HepG2 (cell line): Measurements from ENCODE around the gene NAB1. TPM values are rescaled to one million over a fixed set of nuclear protein-coding genes. Genes with fewer than 3 reads are reported as not detected.

Source experiments
- ATAC-seq: fragments of 200-7000 bp; cut with Tn5 transposase; 3 replicates; pipeline ENCODE4 v1.9.1; 2020; ENCODE audit warnings: mild to moderate bottlenecking, moderate library complexity
- BruUV-seq: library from RNA; stranded (reverse); fragments of 400-500 nt; replicated peaks from 2 replicates; lab custom pipeline; 2021; lab: Mats Ljungman, UMichigan
- CTCF ChIA-PET: fragments of 300-600 bp; formaldehyde crosslinking; extraction: SDS; loops from one replicate; lab custom pipeline; 2021; ENCODE audit warnings: low total read pairs, inconsistent platforms, low intra/inter-chr PET ratio; lab: Yijun Ruan, JAX
- POLR2A ChIA-PET: fragments of 350-600 bp; sonication (Branson Sonifier 250); formaldehyde crosslinking; loops from one replicate; lab custom pipeline; 2020; ENCODE audit warnings: antibody characterized with exemption, inconsistent platforms; lab: Yijun Ruan, JAX
- DNase-seq: peaks from one replicate; pipeline ENCODE4 v3.0.0-alpha.2; 2015; ENCODE audit warnings: low spot score
- FAIRE-seq: peaks from 3 replicates; lab custom pipeline; 2011; peaks lifted over from hg19 to GRCh38; lab: Jason Lieb, UNC
- H2AFZ ChIP-seq: one replicate; pipeline ENCODE4 v1.6.1; 2011; ENCODE audit warnings: low read length, inconsistent platforms
- H3K27ac ChIP-seq: fragments of 300-600 bp; 3 replicates; pipeline ENCODE4 v1.8.0; 2011; ENCODE audit warnings: mixed run types, mild to moderate bottlenecking, mixed read lengths, low read length, inconsistent platforms; ENCODE audit not compliant: insufficient read depth; ENCODE audit errors: extremely low read length
- H3K27me3 ChIP-seq, 2 experiments: fragments of 200-600 bp in 1 of 2; 2 replicates in 1 of 2; 3 replicates in 1 of 2; pipeline versions ENCODE4 v1.6.0 to v1.8.0; 2011; ENCODE audit warnings: low read length in 2 of 2, mild to moderate bottlenecking in 2 of 2, moderate library complexity in 2 of 2, inconsistent platforms in 1 of 2; ENCODE audit not compliant: insufficient read depth in 2 of 2, control insufficient read depth in 1 of 2
- H3K36me3 ChIP-seq, 2 experiments: fragments of 200-600 bp in 1 of 2; replicated peaks in 1 of 2; 2 replicates in 1 of 2; 3 replicates in 1 of 2; pipeline versions ENCODE4 v1.5.1 to v1.8.0; 2011; ENCODE audit warnings: low read length in 2 of 2, inconsistent platforms in 1 of 2; ENCODE audit not compliant: insufficient read depth in 2 of 2, control insufficient read depth in 1 of 2
- H3K4me1 ChIP-seq: 2 replicates; pipeline ENCODE4 v1.5.1; 2012; ENCODE audit warnings: low read length, inconsistent platforms; ENCODE audit not compliant: insufficient read depth
- H3K4me2 ChIP-seq: 2 replicates; pipeline ENCODE4 v1.6.0; 2011; ENCODE audit warnings: low read depth, low read length, inconsistent platforms
- H3K4me3 ChIP-seq, 3 experiments: fragments of 200-600 bp in 1 of 3; sonication (generic), shearing (Covaris generic) in 1 of 3; replicated peaks in 1 of 3; 2 replicates each; pipeline ENCODE4 v1.5.1; 2011 to 2016; ENCODE audit warnings: low read length in 3 of 3, inconsistent platforms in 2 of 3, low read depth in 2 of 3, mild to moderate bottlenecking in 2 of 3, control low read depth in 1 of 3, mixed read lengths in 1 of 3; ENCODE audit not compliant: insufficient read depth in 1 of 3
- H3K79me2 ChIP-seq: one replicate; pipeline ENCODE4 v1.6.1; 2011; ENCODE audit warnings: low read length, inconsistent platforms; ENCODE audit not compliant: insufficient read depth
- H3K9ac ChIP-seq: 2 replicates; pipeline ENCODE4 v1.6.0; 2011; ENCODE audit warnings: mild to moderate bottlenecking, low read depth, low read length, inconsistent platforms; ENCODE audit not compliant: insufficient read depth
- H3K9me3 ChIP-seq: 2 replicates; pipeline ENCODE4 v1.5.1; 2012; ENCODE audit warnings: mild to moderate bottlenecking, low read length
- H4K20me1 ChIP-seq: 2 replicates; pipeline ENCODE4 v1.6.0; 2011; ENCODE audit warnings: inconsistent platforms, mild to moderate bottlenecking, low read length, moderate library complexity; ENCODE audit not compliant: insufficient read depth
- CEBPG ChIP-seq: IDR thresholded peaks from 2 replicates; pipeline ENCODE4 v1.6.1; 2016
- STAG1 ChIP-seq: sonication (generic); formaldehyde crosslinking; IDR thresholded peaks from 2 replicates; pipeline ENCODE4 v1.4.0; 2020; ENCODE audit warnings: missing genetic modification reagents
- ZNF367 ChIP-seq: sonication (generic); formaldehyde crosslinking; IDR thresholded peaks from 2 replicates; pipeline ENCODE4 v1.4.0; 2020; ENCODE audit warnings: missing genetic modification reagents, borderline replicate concordance
- ZNF550 ChIP-seq: sonication (generic); formaldehyde crosslinking; IDR thresholded peaks from 2 replicates; pipeline ENCODE4 v1.4.0; 2020; ENCODE audit warnings: mild to moderate bottlenecking, missing genetic modification reagents, borderline replicate concordance
- WGBS: methylation state at CpG from one replicate; pipeline ENCODE4 v1.1.6; 2017; ENCODE audit warnings: low lambda C conversion rate; 5-methylcytosine and 5-hydroxymethylcytosine counted together
- in situ Hi-C: cut with HindIII; loops from 2 replicates; pipeline ENCODE4 v1.10.0; 2017; ENCODE audit warnings: low pct_unique_long_range_greater_than_20kb; ENCODE audit not compliant: extremely low pct_ligation_motif_present
- intact Hi-C: fragments of 100-400 bp; cut with micrococcal nuclease; formaldehyde crosslinking; loops from one replicate; pipeline ENCODE4 v1.10.0; 2022; ENCODE audit not compliant: unreplicated experiment
- polyA plus RNA-seq, 8 experiments: library from polyadenylated mRNA; depleted of rRNA in 3 of 8; stranded (reverse) in 7 of 8; unstranded in 1 of 8; fragments of >200 nt; fragmentation: Illumina TruSeq in 4 of 8; extraction: Trizol in 4 of 8; gene quantifications; 2 replicates each; pipeline versions ENCODE4 v1.2.1 to v1.2.3, GENCODE V29; 2011 to 2016; ENCODE audit warnings: low read depth in 4 of 8, missing spikeins in 1 of 8, mixed read lengths in 1 of 8; ENCODE audit not compliant: insufficient read depth in 1 of 8
- total RNA-seq, 5 experiments: library from RNA; depleted of rRNA; stranded (reverse); fragments of >200 nt; fragmentation: Illumina TruSeq; extraction: Trizol; gene quantifications; 2 replicates each; pipeline ENCODE4 v1.2.3, GENCODE V29; 2016; ENCODE audit warnings: low read depth in 1 of 5
- TF ChIP-seq, protein P1 (sequence below): IDR thresholded peaks from 2 replicates; pipeline ENCODE4 v1.6.1; 2016; ENCODE audit warnings: low read depth
- TF ChIP-seq, protein P2 (sequence below): sonication (generic); formaldehyde crosslinking; IDR thresholded peaks from 2 replicates; pipeline ENCODE4 v1.9.0; 2021; ENCODE audit warnings: missing genetic modification reagents, borderline replicate concordance
- TF ChIP-seq, protein P3 (sequence below): fragments of 450-650 bp; IDR thresholded peaks from 2 replicates; pipeline ENCODE4 v1.6.1; 2017; ENCODE audit warnings: mild to moderate bottlenecking
- TF ChIP-seq, protein P4 (sequence below): sonication (generic); formaldehyde crosslinking; IDR thresholded peaks from 2 replicates; pipeline ENCODE4; 2020; ENCODE audit warnings: missing genetic modification reagents, mild to moderate bottlenecking, borderline replicate concordance
- TF ChIP-seq, protein P5 (sequence below), 2 experiments: fragments of 450-650 bp in 1 of 2; sonication (generic) in 1 of 2; formaldehyde crosslinking; IDR thresholded peaks; 2 replicates each; pipeline versions ENCODE4 v1.5.0 to v1.8.0; 2020 to 2022; ENCODE audit warnings: mild to moderate bottlenecking in 1 of 2, missing genetic modification reagents in 1 of 2

NAB1 gene
- total and polyA plus RNA-seq, 2 of the 13 experiments (the other 11 are each of a cell fraction or from before 2014, with no cell fraction given), result 24.5 to 46.0 TPM

DNA sequence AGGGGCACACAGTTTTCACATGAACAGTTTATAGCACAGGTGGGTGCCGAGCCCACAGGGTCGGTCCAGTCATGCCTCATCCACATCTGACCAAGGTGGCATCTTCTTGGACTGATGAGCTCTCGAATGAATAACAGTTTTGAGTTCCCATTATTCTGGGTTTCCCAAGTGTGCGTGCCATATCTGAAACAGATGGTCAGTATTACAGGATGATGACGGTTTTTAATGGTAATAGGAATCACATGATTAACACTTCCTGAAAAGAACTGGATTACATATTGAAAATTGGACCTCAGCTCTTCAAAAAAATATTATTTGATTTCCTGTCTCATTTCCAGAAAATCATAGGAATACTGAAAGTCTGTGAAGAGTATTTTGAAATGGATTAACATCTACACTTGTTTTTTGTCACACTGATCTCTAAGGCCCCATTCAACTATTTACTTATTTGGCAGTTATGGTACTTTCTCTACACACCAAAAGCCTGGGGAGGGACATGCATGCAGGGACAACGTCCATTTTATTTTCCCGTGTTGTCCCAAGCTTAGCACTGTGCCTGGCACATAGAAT lies 22.2 kb upstream of the NAB1 start:
- WGBS, result 12% methylated on average over 7 of the region's 7 CpGs
- Histone ChIP-seq H3K27me3 (no peaks in the 10 kb centered on the region), H3K27ac (no peak overlapping the region), H2AFZ (no peak overlapping the region), H4K20me1 (no peaks in the 10 kb centered on the region), H3K4me2 (no peak overlapping the region), H3K4me1 (no peaks in the 10 kb centered on the region), H3K9ac (no peak overlapping the region), H3K79me2 (no peaks in the 10 kb centered on the region), H3K36me3 (no peaks in the 10 kb centered on the region), H3K4me3 (no peak overlapping the region), H3K9me3 (no peaks in the 10 kb centered on the region)
- no peak for FAIRE-seq
- intact Hi-C loops (no loop called here), in situ Hi-C loops (no loop called here)
- DNase-seq, result no peak
- no TSS peak for BruUV-seq
- no peak for TF ChIP-seq STAG1 (CRISPR knock-in tag)
- TF ChIP-seq, protein P1, sequence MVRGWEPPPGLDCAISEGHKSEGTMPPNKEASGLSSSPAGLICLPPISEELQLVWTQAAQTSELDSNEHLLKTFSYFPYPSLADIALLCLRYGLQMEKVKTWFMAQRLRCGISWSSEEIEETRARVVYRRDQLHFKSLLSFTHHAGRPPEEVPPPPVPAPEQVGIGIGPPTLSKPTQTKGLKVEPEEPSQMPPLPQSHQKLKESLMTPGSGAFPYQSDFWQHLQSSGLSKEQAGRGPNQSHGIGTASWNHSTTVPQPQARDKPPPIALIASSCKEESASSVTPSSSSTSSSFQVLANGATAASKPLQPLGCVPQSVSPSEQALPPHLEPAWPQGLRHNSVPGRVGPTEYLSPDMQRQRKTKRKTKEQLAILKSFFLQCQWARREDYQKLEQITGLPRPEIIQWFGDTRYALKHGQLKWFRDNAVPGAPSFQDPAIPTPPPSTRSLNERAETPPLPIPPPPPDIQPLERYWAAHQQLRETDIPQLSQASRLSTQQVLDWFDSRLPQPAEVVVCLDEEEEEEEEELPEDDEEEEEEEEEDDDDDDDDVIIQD (CRISPR knock-in tag), result no peak
- TF ChIP-seq, protein P2, sequence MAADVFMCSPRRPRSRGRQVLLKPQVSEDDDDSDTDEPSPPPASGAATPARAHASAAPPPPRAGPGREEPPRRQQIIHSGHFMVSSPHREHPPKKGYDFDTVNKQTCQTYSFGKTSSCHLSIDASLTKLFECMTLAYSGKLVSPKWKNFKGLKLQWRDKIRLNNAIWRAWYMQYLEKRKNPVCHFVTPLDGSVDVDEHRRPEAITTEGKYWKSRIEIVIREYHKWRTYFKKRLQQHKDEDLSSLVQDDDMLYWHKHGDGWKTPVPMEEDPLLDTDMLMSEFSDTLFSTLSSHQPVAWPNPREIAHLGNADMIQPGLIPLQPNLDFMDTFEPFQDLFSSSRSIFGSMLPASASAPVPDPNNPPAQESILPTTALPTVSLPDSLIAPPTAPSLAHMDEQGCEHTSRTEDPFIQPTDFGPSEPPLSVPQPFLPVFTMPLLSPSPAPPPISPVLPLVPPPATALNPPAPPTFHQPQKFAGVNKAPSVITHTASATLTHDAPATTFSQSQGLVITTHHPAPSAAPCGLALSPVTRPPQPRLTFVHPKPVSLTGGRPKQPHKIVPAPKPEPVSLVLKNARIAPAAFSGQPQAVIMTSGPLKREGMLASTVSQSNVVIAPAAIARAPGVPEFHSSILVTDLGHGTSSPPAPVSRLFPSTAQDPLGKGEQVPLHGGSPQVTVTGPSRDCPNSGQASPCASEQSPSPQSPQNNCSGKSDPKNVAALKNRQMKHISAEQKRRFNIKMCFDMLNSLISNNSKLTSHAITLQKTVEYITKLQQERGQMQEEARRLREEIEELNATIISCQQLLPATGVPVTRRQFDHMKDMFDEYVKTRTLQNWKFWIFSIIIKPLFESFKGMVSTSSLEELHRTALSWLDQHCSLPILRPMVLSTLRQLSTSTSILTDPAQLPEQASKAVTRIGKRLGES (CRISPR knock-in tag), result no peak
- TF ChIP-seq, protein P3, sequence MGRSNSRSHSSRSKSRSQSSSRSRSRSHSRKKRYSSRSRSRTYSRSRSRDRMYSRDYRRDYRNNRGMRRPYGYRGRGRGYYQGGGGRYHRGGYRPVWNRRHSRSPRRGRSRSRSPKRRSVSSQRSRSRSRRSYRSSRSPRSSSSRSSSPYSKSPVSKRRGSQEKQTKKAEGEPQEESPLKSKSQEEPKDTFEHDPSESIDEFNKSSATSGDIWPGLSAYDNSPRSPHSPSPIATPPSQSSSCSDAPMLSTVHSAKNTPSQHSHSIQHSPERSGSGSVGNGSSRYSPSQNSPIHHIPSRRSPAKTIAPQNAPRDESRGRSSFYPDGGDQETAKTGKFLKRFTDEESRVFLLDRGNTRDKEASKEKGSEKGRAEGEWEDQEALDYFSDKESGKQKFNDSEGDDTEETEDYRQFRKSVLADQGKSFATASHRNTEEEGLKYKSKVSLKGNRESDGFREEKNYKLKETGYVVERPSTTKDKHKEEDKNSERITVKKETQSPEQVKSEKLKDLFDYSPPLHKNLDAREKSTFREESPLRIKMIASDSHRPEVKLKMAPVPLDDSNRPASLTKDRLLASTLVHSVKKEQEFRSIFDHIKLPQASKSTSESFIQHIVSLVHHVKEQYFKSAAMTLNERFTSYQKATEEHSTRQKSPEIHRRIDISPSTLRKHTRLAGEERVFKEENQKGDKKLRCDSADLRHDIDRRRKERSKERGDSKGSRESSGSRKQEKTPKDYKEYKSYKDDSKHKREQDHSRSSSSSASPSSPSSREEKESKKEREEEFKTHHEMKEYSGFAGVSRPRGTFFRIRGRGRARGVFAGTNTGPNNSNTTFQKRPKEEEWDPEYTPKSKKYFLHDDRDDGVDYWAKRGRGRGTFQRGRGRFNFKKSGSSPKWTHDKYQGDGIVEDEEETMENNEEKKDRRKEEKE, result no peak
- TF ChIP-seq CEBPG (CRISPR knock-in tag), result no peak
- TF ChIP-seq, protein P4, sequence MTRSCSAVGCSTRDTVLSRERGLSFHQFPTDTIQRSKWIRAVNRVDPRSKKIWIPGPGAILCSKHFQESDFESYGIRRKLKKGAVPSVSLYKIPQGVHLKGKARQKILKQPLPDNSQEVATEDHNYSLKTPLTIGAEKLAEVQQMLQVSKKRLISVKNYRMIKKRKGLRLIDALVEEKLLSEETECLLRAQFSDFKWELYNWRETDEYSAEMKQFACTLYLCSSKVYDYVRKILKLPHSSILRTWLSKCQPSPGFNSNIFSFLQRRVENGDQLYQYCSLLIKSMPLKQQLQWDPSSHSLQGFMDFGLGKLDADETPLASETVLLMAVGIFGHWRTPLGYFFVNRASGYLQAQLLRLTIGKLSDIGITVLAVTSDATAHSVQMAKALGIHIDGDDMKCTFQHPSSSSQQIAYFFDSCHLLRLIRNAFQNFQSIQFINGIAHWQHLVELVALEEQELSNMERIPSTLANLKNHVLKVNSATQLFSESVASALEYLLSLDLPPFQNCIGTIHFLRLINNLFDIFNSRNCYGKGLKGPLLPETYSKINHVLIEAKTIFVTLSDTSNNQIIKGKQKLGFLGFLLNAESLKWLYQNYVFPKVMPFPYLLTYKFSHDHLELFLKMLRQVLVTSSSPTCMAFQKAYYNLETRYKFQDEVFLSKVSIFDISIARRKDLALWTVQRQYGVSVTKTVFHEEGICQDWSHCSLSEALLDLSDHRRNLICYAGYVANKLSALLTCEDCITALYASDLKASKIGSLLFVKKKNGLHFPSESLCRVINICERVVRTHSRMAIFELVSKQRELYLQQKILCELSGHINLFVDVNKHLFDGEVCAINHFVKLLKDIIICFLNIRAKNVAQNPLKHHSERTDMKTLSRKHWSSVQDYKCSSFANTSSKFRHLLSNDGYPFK (CRISPR knock-in tag), result no peak
- no peak for TF ChIP-seq ZNF550 (CRISPR knock-in tag)
- TF ChIP-seq, protein P5, sequence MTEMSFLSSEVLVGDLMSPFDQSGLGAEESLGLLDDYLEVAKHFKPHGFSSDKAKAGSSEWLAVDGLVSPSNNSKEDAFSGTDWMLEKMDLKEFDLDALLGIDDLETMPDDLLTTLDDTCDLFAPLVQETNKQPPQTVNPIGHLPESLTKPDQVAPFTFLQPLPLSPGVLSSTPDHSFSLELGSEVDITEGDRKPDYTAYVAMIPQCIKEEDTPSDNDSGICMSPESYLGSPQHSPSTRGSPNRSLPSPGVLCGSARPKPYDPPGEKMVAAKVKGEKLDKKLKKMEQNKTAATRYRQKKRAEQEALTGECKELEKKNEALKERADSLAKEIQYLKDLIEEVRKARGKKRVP (CRISPR knock-in tag; IDR thresholded peaks at IDR 0.05), result no peak
- TF ChIP-seq ZNF367 (CRISPR knock-in tag), result no peak
- CTCF ChIA-PET, result no interaction called here
- POLR2A ChIA-PET, result no interaction called here
- no peak for ATAC-seq
